Measurements from ENCODE around the gene SLC37A4.
"Not testable (repeated sequence)": the region's sequence is repeated elsewhere in the genome, so short reads cannot be mapped to it uniquely, and the experiment has no call there.

SLC37A4 gene

GRCh38 chr11:119017377-119017776, 13.3 kb downstream of the SLC37A4 start:
- not testable (repeated sequence) for DNase-seq (ENCODE audit: low read depth in 2 of 2)

DNA sequence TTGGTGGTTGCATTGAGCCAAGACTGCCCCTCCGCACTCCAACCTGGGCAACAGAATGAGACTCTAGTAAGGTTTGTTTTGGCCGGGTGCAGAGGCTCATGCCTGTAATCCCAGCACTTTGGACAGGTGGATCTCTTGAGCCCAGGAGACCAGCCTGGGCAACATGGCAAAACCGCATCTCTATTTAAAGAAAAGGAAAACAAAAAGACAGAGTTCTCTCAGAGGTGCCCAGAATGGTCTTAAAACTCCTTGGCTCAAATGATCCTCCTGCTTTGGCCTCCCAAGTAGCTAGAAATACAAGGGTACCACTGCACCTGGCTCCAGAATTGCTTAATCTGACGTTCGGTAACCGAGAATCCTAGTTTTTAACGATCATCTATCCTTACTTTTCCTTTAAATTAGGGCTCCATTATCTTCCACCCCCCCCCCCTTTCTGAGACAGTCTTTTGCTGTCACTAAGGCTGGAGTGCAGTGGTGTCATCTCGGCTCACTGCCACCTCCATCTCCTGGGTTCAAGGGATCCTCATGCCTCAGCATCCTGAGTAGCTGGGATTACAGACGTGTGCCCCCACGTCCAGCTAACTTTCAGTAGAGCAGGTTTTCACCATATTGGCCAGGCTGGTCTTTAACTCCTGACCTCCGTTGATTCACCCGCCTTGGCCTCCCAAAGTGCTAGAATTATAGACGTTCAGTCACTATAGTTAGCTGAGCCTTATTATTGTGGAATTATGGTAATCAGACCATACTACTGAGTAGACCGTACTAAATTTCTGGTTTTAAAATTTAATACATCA, 14.3 kb downstream of the SLC37A4 start:
- no peak for DNase-seq (ENCODE audit: low read depth in 2 of 2)

DNA sequence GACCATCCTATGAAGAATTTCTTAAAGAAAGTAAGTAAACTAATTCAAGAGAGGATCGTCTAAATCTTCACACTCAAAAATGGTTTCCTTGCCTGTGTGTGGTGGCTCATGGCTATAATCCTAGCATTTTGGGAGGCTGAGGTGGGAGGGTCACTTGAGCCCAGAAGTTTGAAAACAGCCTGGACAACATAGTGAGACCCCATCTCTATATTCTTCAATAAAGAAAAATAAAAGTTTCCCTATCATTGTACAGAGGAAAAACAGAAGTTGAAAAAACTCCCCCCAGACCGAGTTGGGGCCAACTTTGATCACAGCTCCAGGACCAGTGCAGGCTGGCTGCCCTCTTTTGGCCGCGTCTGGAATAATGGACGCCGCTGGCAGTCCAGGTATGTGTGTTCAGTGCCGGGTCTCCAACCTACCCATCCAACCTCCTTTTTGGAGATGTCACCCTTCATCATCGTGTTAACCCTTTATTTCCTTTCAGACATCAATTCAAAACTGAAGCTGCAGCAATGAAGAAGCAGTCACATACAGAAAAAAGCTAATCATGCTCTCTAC, 15.5 kb downstream of the SLC37A4 start:
- DNase-seq (ENCODE audit: low read depth in 2 of 2), result no peak

- no peak for DNase-seq (ENCODE audit: low read depth in 2 of 2)
These were observed 16.3 kb downstream of the SLC37A4 start for GRCh38 chr11:119014209-119014924.

DNA sequence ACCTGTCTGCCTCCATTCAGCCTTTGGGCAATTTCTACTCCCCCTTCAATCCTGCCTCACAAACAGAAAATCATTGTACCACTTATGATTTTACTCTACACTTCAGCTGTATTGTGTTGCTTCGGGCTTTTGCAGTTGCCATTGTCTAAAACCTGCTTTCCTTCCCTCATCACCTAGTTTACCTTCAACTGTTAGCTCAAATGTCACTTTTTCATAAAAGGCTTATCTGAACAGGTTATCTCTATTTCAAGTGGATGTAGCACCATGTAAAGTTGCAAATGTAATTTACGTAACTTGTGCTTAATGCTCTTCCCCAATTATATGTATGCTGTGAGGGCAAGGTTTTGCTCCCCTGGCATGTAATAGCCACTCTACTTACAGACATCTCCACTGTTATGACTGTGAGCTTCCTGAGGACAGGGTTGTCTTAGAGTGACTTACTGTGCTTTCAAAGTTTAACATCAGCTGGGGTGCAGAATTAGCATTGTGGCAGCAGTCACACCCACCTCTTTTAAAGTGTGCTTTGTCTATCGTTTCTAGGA, 18.0 kb downstream of the SLC37A4 start:
- DNase-seq (ENCODE audit: low read depth in 2 of 2), result no peak

- DNase-seq (ENCODE audit: low read depth in 2 of 2), result no peak
These were observed 19.1 kb downstream of the SLC37A4 start for GRCh38 chr11:119011476-119012053.

- DNase-seq (ENCODE audit: low read depth in 2 of 2), result no peak
These were observed 24.0 kb downstream of the SLC37A4 start for GRCh38 chr11:119006656-119007055.

GRCh38 chr11:119000906-119001305, 29.8 kb downstream of the SLC37A4 start:
- DNase-seq (ENCODE audit: low read depth in 2 of 2), result no peak

- no peak for DNase-seq (ENCODE audit: low read depth in 2 of 2)
These were observed 31.9 kb downstream of the SLC37A4 start for GRCh38 chr11:118998822-118999221.

DNA sequence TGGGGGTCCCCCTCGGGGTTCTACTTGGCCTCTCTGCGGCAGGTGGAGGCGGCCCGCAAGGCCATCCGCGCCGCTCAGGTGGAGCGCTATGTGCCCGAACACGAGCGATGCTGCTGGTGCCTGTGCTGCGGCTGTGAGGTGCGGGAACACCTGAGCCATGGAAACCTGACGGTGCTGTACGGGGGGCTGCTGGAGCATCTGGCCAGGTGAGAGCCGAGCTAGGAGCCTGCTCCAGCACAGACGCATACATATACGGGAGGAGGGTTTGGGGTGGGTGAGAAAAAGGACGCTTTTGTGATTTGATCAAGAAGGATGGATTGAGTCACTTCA, 32.3 kb downstream of the SLC37A4 start:
- DNase-seq (ENCODE audit: low read depth in 2 of 2), result no peak

GRCh38 chr11:118997627-118998387, 32.9 kb downstream of the SLC37A4 start, which contains the start of gene CENATAC:
TSS of gene CENATAC (plus strand) at chr11:118998138. CDS start at chr11:118998198, 60 bp downstream.
- peak; percentile 44 to 48 for DNase-seq (ENCODE audit: low read depth in 2 of 2)

DNA sequence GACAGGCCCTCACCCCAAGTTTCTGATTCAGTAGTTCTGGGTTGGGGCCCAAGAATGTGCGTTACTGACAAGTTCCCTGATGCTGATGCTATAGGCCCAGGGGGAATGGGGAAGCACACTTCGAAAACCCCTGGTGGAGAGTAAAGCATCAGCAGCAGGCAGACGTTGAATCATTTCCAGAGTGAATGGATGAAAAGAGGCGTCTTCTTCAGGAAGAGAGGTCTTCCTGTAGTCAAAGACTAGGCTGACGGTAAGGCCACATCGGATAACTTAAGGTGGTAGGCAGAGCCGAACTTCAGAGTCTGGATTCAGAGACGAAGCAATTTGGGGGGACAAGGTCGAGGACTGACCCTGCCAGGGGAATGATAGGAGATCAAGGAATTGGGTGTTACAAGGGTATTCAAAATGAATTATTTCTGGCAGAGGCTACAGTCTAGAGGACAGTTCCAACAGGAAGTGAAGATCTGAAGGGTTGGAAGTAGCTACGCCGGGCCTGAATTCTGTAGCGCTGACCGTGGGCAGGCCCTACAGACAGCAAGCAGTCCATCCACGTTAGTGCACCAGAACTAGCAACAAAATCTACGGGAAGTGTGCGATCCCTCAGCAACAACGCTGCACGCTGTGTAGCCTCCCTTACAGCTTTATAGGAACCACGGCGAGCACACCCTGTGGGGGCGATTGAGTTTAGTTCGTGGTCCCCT, 33.6 kb downstream of the SLC37A4 start:
- no peak for DNase-seq (ENCODE audit: low read depth in 2 of 2)

- DNase-seq (ENCODE audit: low read depth in 2 of 2), result not testable (repeated sequence)
These were observed 39.1 kb downstream of the SLC37A4 start for GRCh38 chr11:118991486-118992038.

DNA sequence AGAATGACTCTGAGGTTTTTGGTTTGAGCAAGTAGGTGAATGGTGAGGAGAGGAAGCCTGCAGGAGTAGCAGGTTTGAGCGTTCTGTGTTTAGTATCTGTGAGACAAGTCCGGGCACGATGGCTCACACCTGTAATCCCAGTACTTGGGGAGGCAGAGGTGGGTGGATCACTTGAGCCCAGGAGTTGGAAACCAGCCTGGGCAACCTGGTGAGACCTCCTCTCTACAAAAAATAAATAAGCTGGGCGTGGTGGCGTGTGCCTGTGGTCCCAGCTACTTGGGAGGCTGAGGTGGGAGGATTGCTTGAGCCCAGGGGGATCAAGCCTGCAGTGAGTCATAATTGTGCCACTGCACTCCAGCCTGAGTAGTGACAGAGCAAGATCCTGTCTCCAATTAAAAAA, 42.4 kb downstream of the SLC37A4 start:
- no peak for DNase-seq (ENCODE audit: low read depth in 2 of 2)

GRCh38 chr11:118984825-118985224, 45.9 kb downstream of the SLC37A4 start:
- no peak for DNase-seq (ENCODE audit: low read depth in 2 of 2)

GRCh38 chr11:118984337-118984736, 46.3 kb downstream of the SLC37A4 start:
- not testable (repeated sequence) for DNase-seq (ENCODE audit: low read depth in 2 of 2)

DNA sequence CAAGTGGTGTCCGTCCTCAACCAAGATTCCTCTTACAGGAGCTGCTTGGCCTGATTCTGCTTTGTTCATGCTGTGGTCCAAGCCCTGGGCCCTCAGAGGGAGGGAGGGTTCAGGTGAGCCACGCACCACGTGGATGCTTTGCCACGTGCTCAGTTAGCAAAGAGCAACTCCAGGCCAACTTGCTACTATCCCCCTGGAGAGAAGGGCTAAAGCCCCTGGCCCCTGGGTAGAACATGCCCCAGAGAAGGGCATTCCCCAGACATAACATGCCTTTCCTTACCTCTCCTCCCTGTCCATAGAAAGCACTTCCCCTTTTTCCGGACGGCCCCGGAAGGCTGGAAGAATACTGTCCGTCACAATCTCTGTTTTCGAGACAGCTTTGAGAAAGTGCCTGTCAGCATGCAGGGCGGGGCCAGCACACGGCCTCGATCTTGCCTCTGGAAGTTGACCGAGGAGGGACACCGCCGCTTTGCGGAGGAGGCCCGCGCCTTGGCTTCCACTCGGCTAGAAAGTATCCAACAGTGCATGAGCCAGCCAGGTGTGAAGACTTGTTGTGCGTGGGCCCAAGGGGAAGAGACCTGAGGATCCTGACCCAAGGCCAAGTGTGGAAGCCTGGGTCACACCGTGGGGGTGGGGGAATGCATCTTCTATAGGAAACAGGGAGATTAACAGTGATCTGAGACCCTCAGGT, 50.3 kb downstream of the SLC37A4 start:
- DNase-seq (ENCODE audit: low read depth in 2 of 2), result no peak

DNA sequence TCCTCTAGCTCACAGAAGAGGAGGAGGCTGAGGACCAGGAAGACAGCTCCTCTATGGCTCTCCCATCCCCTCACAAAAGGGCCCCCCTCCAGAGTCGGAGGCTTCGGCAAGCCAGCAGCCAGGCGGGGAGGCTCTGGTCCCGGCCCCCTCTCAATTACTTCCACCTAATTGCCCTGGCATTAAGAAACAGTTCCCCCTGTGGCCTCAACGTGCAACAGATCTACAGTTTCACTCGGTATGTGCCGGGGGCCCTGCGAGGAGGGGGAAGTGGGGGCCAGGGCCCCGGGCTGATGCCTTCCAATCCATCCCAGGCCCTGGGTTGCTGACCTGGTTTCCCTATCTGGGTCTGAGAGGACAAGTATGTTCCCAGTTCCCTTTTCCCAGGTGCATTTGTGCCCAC, 51.2 kb downstream of the SLC37A4 start:
- no peak for DNase-seq (ENCODE audit: low read depth in 2 of 2)

DNA sequence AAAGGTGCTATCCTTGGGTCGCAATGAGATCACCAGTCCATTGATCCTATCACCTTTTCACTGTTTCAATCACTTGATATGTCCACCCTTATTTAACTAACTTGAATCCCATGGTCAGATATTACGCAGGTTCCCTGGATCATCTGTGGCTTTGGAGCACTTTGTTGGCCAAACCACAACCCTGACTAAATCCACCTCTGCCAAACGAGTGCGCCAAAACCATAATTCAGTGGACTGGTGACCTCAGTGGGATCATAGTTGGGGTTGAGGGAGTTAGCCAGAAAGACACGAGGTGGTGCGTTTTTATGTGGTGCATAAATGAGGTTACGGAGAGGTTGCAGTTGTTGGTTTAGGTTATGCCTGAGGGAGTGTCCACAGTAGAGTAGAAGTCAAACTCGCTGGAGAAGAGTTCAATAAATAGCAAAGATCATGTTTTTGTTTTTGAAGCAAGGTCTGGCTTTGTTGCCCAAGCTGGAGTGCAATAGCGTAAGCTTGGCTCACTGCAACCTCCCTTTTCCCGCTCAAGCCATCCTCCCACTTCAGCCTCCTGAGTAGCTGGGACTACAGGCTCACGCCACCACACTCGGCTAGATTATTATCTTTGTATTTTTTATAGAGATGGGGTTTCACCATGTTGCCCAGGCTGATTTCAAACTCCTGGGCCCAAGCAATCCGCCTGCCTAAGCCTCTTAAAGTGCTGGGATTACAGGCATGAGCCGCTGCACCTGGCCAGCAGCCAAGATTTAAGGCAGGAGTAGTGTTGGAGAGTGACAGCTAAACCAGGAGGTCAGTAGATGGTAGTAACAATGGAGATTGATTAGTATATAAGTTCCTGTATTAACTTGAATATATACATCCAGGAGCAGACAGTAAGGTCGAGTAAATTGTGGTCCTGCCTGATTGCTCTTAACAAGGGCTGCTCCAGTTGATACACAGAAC, 54.6 kb downstream of the SLC37A4 start:
- DNase-seq (ENCODE audit: low read depth in 2 of 2), result no peak
